OCI-LY3 (cell line): ENCODE measurements around the gene HCFC1.

ENCODE experiments used
- EZH2phosphoT487 ChIP-seq: fragments of 200-600 bp; shearing (Covaris generic); IDR thresholded peaks from 2 replicates; pipeline ENCODE4 v1.6.1; 2018; ENCODE audit warnings: antibody characterized with exemption, mixed run types, low read depth
- TF ChIP-seq, protein P1 (sequence below): fragments of 200-600, 300-600 bp; sonication (generic); IDR thresholded peaks from 2 replicates; pipeline ENCODE4 v1.5.1; 2014; ENCODE audit warnings: antibody characterized with exemption, low read length, low read depth

GRCh38 chrX:153919281-153919680 lies 52.3 kb downstream of the HCFC1 start:
- TF ChIP-seq, protein P1, sequence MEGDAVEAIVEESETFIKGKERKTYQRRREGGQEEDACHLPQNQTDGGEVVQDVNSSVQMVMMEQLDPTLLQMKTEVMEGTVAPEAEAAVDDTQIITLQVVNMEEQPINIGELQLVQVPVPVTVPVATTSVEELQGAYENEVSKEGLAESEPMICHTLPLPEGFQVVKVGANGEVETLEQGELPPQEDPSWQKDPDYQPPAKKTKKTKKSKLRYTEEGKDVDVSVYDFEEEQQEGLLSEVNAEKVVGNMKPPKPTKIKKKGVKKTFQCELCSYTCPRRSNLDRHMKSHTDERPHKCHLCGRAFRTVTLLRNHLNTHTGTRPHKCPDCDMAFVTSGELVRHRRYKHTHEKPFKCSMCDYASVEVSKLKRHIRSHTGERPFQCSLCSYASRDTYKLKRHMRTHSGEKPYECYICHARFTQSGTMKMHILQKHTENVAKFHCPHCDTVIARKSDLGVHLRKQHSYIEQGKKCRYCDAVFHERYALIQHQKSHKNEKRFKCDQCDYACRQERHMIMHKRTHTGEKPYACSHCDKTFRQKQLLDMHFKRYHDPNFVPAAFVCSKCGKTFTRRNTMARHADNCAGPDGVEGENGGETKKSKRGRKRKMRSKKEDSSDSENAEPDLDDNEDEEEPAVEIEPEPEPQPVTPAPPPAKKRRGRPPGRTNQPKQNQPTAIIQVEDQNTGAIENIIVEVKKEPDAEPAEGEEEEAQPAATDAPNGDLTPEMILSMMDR: no peak
- TF ChIP-seq EZH2phosphoT487: no peak
